GM12878 (cell line): ENCODE data around the gene VWA8. TPM values are rescaled to one million over a fixed set of nuclear protein-coding genes. Genes with fewer than 3 reads are reported as not detected.
A peak's percentile ranks its signal among the peaks of the same experiment; 100 is the strongest.

Source experiments
- ATAC-seq: fragments of 200-7000 bp; cut with Tn5 transposase; 3 replicates; pipeline ENCODE4 v1.9.1; 2020; ENCODE audit warnings: mild to moderate bottlenecking, moderate library complexity
- BruUV-seq: library from RNA; stranded (reverse); fragments of 400-500 nt; replicated peaks from 2 replicates; lab custom pipeline; 2021; lab: Mats Ljungman, UMichigan
- CTCF ChIA-PET: fragments of 300-600 bp; sonication (Branson Sonifier 250); formaldehyde crosslinking; extraction: SDS; loops from one replicate; lab custom pipeline; 2021; ENCODE audit warnings: inconsistent platforms; lab: Yijun Ruan, JAX
- POLR2A ChIA-PET: fragments of 350-600 bp; formaldehyde crosslinking; extraction: SDS; loops from one replicate; lab custom pipeline; 2021; ENCODE audit warnings: inconsistent platforms; lab: Charles Lee
- RAD21 ChIA-PET: fragments of 300-600 bp; sonication (Branson Sonifier 250); formaldehyde crosslinking; loops from one replicate; lab custom pipeline; 2023; ENCODE audit warnings: antibody characterized with exemption; ENCODE audit not compliant: unreplicated experiment; lab: Charles Lee
- SMC1A ChIA-PET: fragments of 300-600 bp; sonication (Branson Sonifier 250); formaldehyde crosslinking; loops from one replicate; lab custom pipeline; 2023; ENCODE audit not compliant: unreplicated experiment, uncharacterized antibody; lab: Charles Lee
- DNase-seq: peaks from one replicate; pipeline ENCODE4 v3.0.0-alpha.2; 2011; ENCODE audit warnings: low read depth, low spot score
- FAIRE-seq: peaks from 3 replicates; lab custom pipeline; 2011; peaks lifted over from hg19 to GRCh38; lab: Jason Lieb, UNC
- H2AFZ ChIP-seq: 2 replicates; pipeline ENCODE4 v1.6.0; 2011; ENCODE audit warnings: low read depth, low read length, control low read depth; ENCODE audit not compliant: control insufficient read depth
- H3K27ac ChIP-seq: 2 replicates; pipeline ENCODE4 v1.5.1; 2011; ENCODE audit warnings: control low read depth; ENCODE audit not compliant: control insufficient read depth, insufficient read depth
- H3K27me3 ChIP-seq, 2 experiments: replicated peaks in 1 of 2; 2 replicates each; pipeline versions ENCODE4 v1.6.0 to v1.6.1; 2011; ENCODE audit warnings: low read length in 1 of 2; ENCODE audit not compliant: control insufficient read depth in 2 of 2, insufficient read depth in 2 of 2
- H3K36me3 ChIP-seq, 2 experiments: 2 replicates each; pipeline ENCODE4 v1.5.1; 2011; ENCODE audit warnings: low read length in 1 of 2; ENCODE audit not compliant: control insufficient read depth in 2 of 2, insufficient read depth in 2 of 2
- H3K4me1 ChIP-seq: 2 replicates; pipeline ENCODE4 v1.6.1; 2011; ENCODE audit warnings: mild to moderate bottlenecking, low read length, moderate library complexity, mixed read lengths; ENCODE audit not compliant: control insufficient read depth, insufficient read depth
- H3K4me2 ChIP-seq: 2 replicates; pipeline ENCODE4 v1.6.0; 2011; ENCODE audit warnings: control low read depth; ENCODE audit not compliant: control insufficient read depth, insufficient read depth
- H3K4me3 ChIP-seq: fragments of 200-600 bp; sonication (generic); 2 replicates; pipeline ENCODE4 v1.5.1; 2016
- H3K79me2 ChIP-seq: 2 replicates; pipeline ENCODE4 v1.6.0; 2011; ENCODE audit warnings: low read length; ENCODE audit not compliant: control insufficient read depth, insufficient read depth
- H3K9ac ChIP-seq: 2 replicates; pipeline ENCODE4 v1.8.0; 2011; ENCODE audit warnings: low read length, control low read depth, mixed read lengths; ENCODE audit not compliant: control insufficient read depth, insufficient read depth
- H3K9me3 ChIP-seq: replicated peaks from 3 replicates; pipeline ENCODE4 v1.5.1; 2011; ENCODE audit warnings: mild to moderate bottlenecking, low read length; ENCODE audit not compliant: control insufficient read depth, insufficient read depth
- H4K20me1 ChIP-seq: 2 replicates; pipeline ENCODE4 v1.6.0; 2011; ENCODE audit not compliant: control insufficient read depth, insufficient read depth
- BACH1 ChIP-seq: fragments of 450-650 bp; IDR thresholded peaks from 2 replicates; pipeline ENCODE4 v1.6.1; 2017; ENCODE audit warnings: mild to moderate bottlenecking, borderline replicate concordance
- E2F8 ChIP-seq: fragments of 450-650 bp; IDR thresholded peaks from 2 replicates; pipeline ENCODE4 v1.6.1; 2018; ENCODE audit warnings: mild to moderate bottlenecking, low read depth, moderate library complexity; ENCODE audit not compliant: partially characterized antibody
- MTA2 ChIP-seq: fragments of 450-650 bp; IDR thresholded peaks from 2 replicates; pipeline ENCODE4 v1.6.1; 2016; ENCODE audit warnings: low read depth, mild to moderate bottlenecking, moderate library complexity
- MTA3 ChIP-seq: IDR thresholded peaks from 2 replicates; pipeline ENCODE4 v1.6.1; 2012; ENCODE audit warnings: low read length, inconsistent platforms, borderline replicate concordance
- MYC ChIP-seq: IDR thresholded peaks from 2 replicates; pipeline ENCODE4 v1.6.1; 2011; ENCODE audit warnings: mild to moderate bottlenecking, low read length, moderate library complexity, inconsistent platforms; ENCODE audit not compliant: insufficient read depth, insufficient replicate concordance, insufficient read length, severe bottlenecking
- PKNOX1 ChIP-seq: fragments of 450-650 bp; IDR thresholded peaks from 2 replicates; pipeline ENCODE4 v1.6.1; 2016; ENCODE audit warnings: mild to moderate bottlenecking
- RELB ChIP-seq: fragments of 450-650 bp; IDR thresholded peaks from 2 replicates; pipeline ENCODE4 v1.6.1; 2017; ENCODE audit warnings: low read depth, mild to moderate bottlenecking, moderate library complexity
- RFX5 ChIP-seq: IDR thresholded peaks from 2 replicates; pipeline ENCODE4 v1.6.1; 2011; ENCODE audit warnings: low read depth, low read length, improper control_type of control experiment
- STAT1 ChIP-seq: fragments of 450-650 bp; conservative IDR thresholded peaks from 2 replicates; pipeline ENCODE4 v1.6.1; 2014; ENCODE audit warnings: antibody characterized with exemption, mild to moderate bottlenecking
- TARDBP ChIP-seq: IDR thresholded peaks from 2 replicates; pipeline ENCODE4 v1.6.1; 2016; ENCODE audit warnings: borderline replicate concordance
- ZBTB4 ChIP-seq: fragments of 450-650 bp; formaldehyde crosslinking; IDR thresholded peaks from 2 replicates; pipeline ENCODE4 v1.4.0; 2022; ENCODE audit warnings: mild to moderate bottlenecking, moderate library complexity
- ZSCAN29 ChIP-seq: fragments of 450-650 bp; IDR thresholded peaks from 2 replicates; pipeline ENCODE4 v1.6.1; 2017; ENCODE audit warnings: mild to moderate bottlenecking, moderate library complexity
- WGBS: methylation state at CpG from one replicate; pipeline ENCODE4 v1.1.6; 2016; ENCODE audit warnings: low lambda C conversion rate; ENCODE audit not compliant: insufficient replicate concordance, insufficient coverage; ENCODE audit errors: missing lambda C conversion rate; 5-methylcytosine and 5-hydroxymethylcytosine counted together
- in situ Hi-C: fragments of 300-500 bp; cut with MboI; formaldehyde crosslinking; loops from 9 replicates; pipeline ENCODE4 v1.14.3; 2018; ENCODE audit warnings: mixed read lengths
- intact Hi-C: fragments of 100-400 bp; cut with micrococcal nuclease; formaldehyde crosslinking; loops from one replicate; pipeline ENCODE4 v1.14.2; 2022; ENCODE audit not compliant: unreplicated experiment
- polyA plus RNA-seq, 11 experiments: library from polyadenylated mRNA; depleted of rRNA in 4 of 11; unstranded in 6 of 11; stranded (reverse) in 5 of 11; fragments of >200 nt; fragmentation: Nextera tagmentation in 4 of 11; fragmentation: Illumina TruSeq in 1 of 11; extraction: Ambion mirVana in 4 of 11; extraction: Trizol in 1 of 11; gene quantifications; 1 replicate in 1 of 11; 2 replicates in 10 of 11; pipeline versions ENCODE4 v1.2.1 to v1.2.3, GENCODE V29; 2011 to 2016; ENCODE audit warnings: inconsistent platforms in 2 of 11, missing spikeins in 2 of 11, low read depth in 1 of 11
- total RNA-seq, 4 experiments: library from RNA; depleted of rRNA in 3 of 4; stranded (reverse); fragments of >200 nt in 3 of 4; fragmentation: Illumina TruSeq in 1 of 4; extraction: Trizol in 1 of 4; gene quantifications; 2 replicates each; pipeline versions ENCODE4 v1.2.1 to v1.2.3, GENCODE V29; 2013 to 2021

Gene VWA8
- total and polyA plus RNA-seq, 10 of the 15 experiments (the other 5 are each of a cell fraction or from before 2014, with no cell fraction given) = 3.0 to 21.8 (median 13.5) TPM

- no TSS peak for BruUV-seq
- WGBS = 93% methylated on average over 1 of the region's 1 CpG
- intact Hi-C loops (no loop called here), in situ Hi-C loops (no loop called here)
- Histone ChIP-seq H3K4me2 (peak overlapping the region; percentile 31; the same call in 1 of the 2 replicates), H2AFZ (no peak overlapping the region), H3K4me1 (peaks cover 23% of the 10 kb centered on the region), H3K9me3 (no peaks in the 10 kb centered on the region; the same call in 2 of the 3 replicates), H3K27ac (peak overlapping the region; percentile 40), H3K36me3 (peaks cover 0 to 8% of the 10 kb centered on the region in 2 experiments; a peak in 1 of 4 replicates), H3K9ac (no peak overlapping the region), H3K27me3 (no peaks in the 10 kb centered on the region), H4K20me1 (no peaks in the 10 kb centered on the region), H3K4me3 (no peak overlapping the region), H3K79me2 (no peaks in the 10 kb centered on the region)
- FAIRE-seq (no peak), ATAC-seq (no peak), DNase-seq (no peak)
- POLR2A ChIA-PET = interaction anchor here (0.6 kb wide), 1 partner anchor 235 kb away, joined by 3 read pairs; no protein-coding TSS in a partner anchor
- RAD21 ChIA-PET = interaction anchor here (0.5 to 1.2 kb wide), 4 partner anchors 104 to 420 kb away, joined by 3 to 4 read pairs (median 4); no protein-coding TSS in a partner anchor
- CTCF ChIA-PET = interaction anchor here (1.2 kb wide), 1 partner anchor 10 kb away, joined by 4 read pairs; no protein-coding TSS in a partner anchor
- TF ChIP-seq RELB = no peak
- no peak for TF ChIP-seq ZSCAN29
- TF ChIP-seq MTA3 = no peak
- TF ChIP-seq STAT1 = no peak
- TF ChIP-seq TARDBP = no peak
- no peak for TF ChIP-seq RFX5
- no peak for TF ChIP-seq MYC
- no peak for TF ChIP-seq ZBTB4
- TF ChIP-seq E2F8 = no peak
- TF ChIP-seq BACH1 = no peak
- TF ChIP-seq MTA2 = no peak
- TF ChIP-seq PKNOX1 = no peak
- SMC1A ChIA-PET = interaction anchor here (0.5 to 2.7 kb wide), 7 partner anchors 10 to 106 kb away, joined by 3 to 9 read pairs (median 5); no protein-coding TSS in a partner anchor
These were observed 148.7 kb downstream of the VWA8 start for GRCh38 chr13:41812237-41812636.
